Uterus (tissue), 4 donors: ENCODE measurements around the gene FKBP1C. TPM values are rescaled to one million over a fixed set of nuclear protein-coding genes. Genes with fewer than 3 reads are reported as not detected.
"Not testable (repeated sequence)": the region's sequence is repeated elsewhere in the genome, so short reads cannot be mapped to it uniquely, and the experiment has no call there.

Experiments used
- DNase-seq, 2 donors: peaks; one replicate each; pipeline ENCODE4 v3.0.0-alpha.2; 2019 to 2020
- H3K27ac ChIP-seq, 2 donors: fragments of 200-600 bp; sonication (generic); 1 replicate in 1 of 2; 2 replicates in 1 of 2; pipeline ENCODE4 v1.5.1; 2016 to 2018
- H3K27me3 ChIP-seq, 2 donors: fragments of 200-600 bp; sonication (generic); one replicate each; pipeline ENCODE4 v1.5.1; 2018 to 2019; ENCODE audit warnings: control low read depth in 1 of 2
- H3K36me3 ChIP-seq, 2 donors: fragments of 200-600 bp; sonication (generic); one replicate each; pipeline ENCODE4 v1.5.1; 2019; ENCODE audit warnings: control low read depth in 1 of 2
- H3K4me1 ChIP-seq, 2 donors: fragments of 200-600 bp; sonication (generic); one replicate each; pipeline ENCODE4 v1.5.1; 2018 to 2019; ENCODE audit warnings: control low read depth in 1 of 2
- H3K4me3 ChIP-seq, 2 donors: fragments of 200-600 bp; sonication (generic); 1 replicate in 1 of 2; 2 replicates in 1 of 2; pipeline ENCODE4 v1.5.1; 2018 to 2019; ENCODE audit warnings: mild to moderate bottlenecking in 1 of 2
- H3K9me3 ChIP-seq, 2 donors: fragments of 200-600 bp; sonication (generic); one replicate each; pipeline ENCODE4 v1.5.1; 2019; ENCODE audit warnings: control low read depth in 1 of 2
- POLR2A ChIP-seq, 2 donors: fragments of 450-650 bp; IDR thresholded peaks; one replicate each; pipeline ENCODE4 v1.6.1; 2016; ENCODE audit warnings: antibody characterized with exemption in 2 of 2, mild to moderate bottlenecking in 1 of 2, moderate library complexity in 1 of 2
- intact Hi-C: fragments of 100-400 bp; cut with DNase I; formaldehyde crosslinking; loops from one replicate; pipeline ENCODE4 v1.15.1; 2023; ENCODE audit warnings: low total_unique reads
- total RNA-seq, 4 donors: library from RNA; depleted of rRNA in 3 of 4; stranded (reverse); fragments of >200 nt in 3 of 4; gene quantifications; one replicate each; pipeline versions ENCODE4 v1.1.0 to v1.2.4, GENCODE V29; 2014 to 2023
- TF ChIP-seq, protein P1 (sequence below), 4 experiments: fragments of 200-600 bp in 2 of 4; fragments of 450-650 bp in 2 of 4; sonication (generic) in 2 of 4; IDR thresholded peaks; one replicate each; pipeline ENCODE4 v1.5.1; 2016 to 2019; ENCODE audit warnings: antibody characterized with exemption in 4 of 4, mild to moderate bottlenecking in 2 of 4, moderate library complexity in 1 of 4
- donor health status: DM: yes; HTN: yes; CAD: no.

Gene FKBP1C
- under 1 TPM in 1 of 4 donors, not detected in 3; 0.29 TPM for total RNA-seq

DNA sequence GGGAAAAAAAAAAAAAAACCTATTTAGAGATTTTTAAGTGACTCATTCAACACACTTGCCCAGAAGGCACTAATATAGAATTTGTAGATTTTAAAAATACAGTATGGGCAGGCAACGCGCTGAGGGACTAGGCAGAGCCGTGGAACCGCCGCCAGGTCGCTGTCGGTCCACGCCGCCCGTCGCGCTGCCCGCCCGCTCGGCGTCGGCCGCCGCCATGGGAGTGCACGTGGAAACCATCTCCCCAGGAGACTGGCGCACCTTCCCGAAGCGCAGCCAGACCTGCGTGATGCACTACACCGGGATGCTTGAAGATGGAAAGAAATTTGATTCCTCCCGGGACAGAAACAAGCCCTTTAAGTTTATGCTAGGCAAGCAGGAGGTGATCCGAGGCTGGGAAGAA, at the start of gene FKBP1C:
Gene FKBP1C, plus strand, starts transcription at position 127 of the 400 bp plus-strand sequence.
- DNase-seq, H3K4me3 ChIP-seq, H3K27ac ChIP-seq, H3K9me3 ChIP-seq, intact Hi-C loops, H3K27me3 ChIP-seq, H3K4me1 ChIP-seq, H3K36me3 ChIP-seq: not testable (repeated sequence)

DNA sequence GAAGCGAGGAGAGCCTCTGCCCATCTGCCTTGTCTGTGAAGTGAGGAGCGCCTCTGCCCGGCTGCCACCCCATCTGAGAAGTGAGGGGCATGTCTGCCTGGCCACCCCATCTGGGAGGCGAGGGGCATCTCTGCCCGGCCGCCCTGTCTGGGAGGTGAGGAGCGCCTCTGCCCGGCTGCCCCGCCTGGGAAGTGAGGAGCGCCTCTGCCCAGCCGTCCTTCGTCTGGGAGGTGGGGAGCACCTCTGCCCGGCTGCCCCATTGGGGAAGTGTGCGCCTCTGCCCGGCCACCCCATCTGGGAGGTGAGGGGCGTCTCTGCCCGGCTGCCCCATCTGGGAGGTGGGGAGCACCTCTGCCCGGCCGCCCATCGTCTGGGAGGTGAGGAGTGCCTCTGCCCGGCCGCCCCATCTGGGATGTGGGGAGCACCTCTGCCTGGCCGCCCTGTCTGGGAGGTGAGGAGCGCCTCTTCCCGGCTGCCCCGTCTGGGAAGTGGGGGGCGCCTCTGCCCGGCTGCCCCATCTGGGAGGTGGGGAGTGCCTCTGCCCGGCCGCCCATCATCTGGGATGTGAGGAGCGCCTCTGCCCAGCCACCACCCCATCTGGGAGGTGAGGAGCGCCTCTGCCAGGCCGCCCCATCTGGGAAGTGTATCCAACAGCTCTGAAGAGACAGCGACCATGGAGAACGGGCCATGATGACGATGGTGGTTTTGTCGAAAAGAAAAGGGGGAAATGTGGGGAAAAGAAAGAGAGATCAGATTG, 47.0 kb upstream of the FKBP1C start:
- H3K4me3 ChIP-seq, intact Hi-C loops, DNase-seq, H3K9me3 ChIP-seq, H3K27me3 ChIP-seq, H3K36me3 ChIP-seq, H3K4me1 ChIP-seq, H3K27ac ChIP-seq: not testable (repeated sequence)

DNA sequence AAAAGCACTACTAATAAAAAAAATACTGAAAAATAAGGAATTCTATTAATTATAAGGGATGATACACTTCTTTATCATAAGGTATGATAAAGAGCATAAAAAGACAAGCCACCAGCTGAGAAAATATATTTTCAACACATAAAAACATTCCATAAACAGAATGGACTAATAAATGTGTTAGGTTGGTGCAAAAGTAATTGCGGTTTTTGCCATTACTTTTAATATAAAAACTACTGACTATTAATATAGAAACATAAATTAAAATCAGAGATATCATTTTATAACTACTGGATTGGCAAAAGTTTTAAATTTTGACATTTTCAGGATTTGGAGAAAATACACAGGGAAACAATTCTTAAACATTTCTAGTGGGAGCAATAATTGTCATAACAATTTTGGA, 37.1 kb upstream of the FKBP1C start:
- H3K9me3 ChIP-seq: no peaks in the 10 kb centered on the region
- no peak for DNase-seq
- intact Hi-C loops: no loop called here
- H3K27ac ChIP-seq: no peak overlapping the region
- no peaks in the 10 kb centered on the region for H3K4me1 ChIP-seq
- H3K36me3 ChIP-seq: no peaks in the 10 kb centered on the region
- no peaks in the 10 kb centered on the region for H3K27me3 ChIP-seq
- TF ChIP-seq, protein P1, sequence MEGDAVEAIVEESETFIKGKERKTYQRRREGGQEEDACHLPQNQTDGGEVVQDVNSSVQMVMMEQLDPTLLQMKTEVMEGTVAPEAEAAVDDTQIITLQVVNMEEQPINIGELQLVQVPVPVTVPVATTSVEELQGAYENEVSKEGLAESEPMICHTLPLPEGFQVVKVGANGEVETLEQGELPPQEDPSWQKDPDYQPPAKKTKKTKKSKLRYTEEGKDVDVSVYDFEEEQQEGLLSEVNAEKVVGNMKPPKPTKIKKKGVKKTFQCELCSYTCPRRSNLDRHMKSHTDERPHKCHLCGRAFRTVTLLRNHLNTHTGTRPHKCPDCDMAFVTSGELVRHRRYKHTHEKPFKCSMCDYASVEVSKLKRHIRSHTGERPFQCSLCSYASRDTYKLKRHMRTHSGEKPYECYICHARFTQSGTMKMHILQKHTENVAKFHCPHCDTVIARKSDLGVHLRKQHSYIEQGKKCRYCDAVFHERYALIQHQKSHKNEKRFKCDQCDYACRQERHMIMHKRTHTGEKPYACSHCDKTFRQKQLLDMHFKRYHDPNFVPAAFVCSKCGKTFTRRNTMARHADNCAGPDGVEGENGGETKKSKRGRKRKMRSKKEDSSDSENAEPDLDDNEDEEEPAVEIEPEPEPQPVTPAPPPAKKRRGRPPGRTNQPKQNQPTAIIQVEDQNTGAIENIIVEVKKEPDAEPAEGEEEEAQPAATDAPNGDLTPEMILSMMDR (IDR thresholded peaks at IDR 0.05): no peak
- TF ChIP-seq POLR2A (IDR thresholded peaks at IDR 0.05): no peak
- no peak overlapping the region for H3K4me3 ChIP-seq

DNA sequence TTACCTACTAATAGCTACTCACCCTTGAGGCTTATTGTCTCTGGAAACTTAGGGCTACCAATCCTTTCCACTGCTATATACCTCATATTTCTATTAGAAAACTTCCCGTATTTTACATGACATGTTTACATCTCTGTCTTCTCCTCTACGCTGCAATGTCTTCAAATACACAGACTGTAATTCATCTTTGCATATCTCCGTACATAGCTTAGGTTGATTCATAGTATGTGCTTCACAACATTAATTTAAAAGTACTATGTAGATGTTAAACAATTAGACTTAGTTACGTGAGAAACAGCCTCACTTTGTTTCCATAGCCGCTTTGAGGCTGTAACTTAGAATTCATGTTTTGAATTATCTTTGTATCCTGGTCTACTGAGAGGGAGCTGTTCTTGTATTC, 35.1 kb upstream of the FKBP1C start:
- intact Hi-C loops: no loop called here
- no peak for DNase-seq
- Histone ChIP-seq H3K27me3 (no peaks in the 10 kb centered on the region), H3K4me3 (no peak overlapping the region), H3K9me3 (no peaks in the 10 kb centered on the region), H3K4me1 (no peaks in the 10 kb centered on the region), H3K36me3 (no peaks in the 10 kb centered on the region), H3K27ac (no peak overlapping the region)
- TF ChIP-seq, protein P1 (IDR thresholded peaks at IDR 0.05): no peak
- no peak for TF ChIP-seq POLR2A (IDR thresholded peaks at IDR 0.05)

DNA sequence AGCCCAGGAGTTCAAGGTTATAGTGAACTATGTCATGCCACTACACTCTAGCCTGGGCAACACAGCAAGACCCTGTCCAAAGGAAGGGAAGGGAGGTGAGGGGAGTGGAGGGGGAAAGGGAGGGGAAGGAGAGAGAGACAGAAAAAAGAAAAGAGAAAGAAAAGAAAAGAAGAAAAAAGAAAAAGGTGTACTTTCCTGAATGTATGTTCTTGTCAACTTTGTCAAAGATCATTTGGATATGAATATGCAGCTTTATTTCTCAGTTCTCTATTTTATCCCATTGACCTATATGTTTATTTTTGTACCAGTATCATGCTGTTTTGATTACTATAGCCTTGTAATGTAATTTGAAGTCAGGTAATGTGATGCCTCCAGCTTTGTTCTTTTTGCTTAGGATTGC, 30.9 kb upstream of the FKBP1C start:
- no peak for DNase-seq
- no peaks in the 10 kb centered on the region for H3K9me3 ChIP-seq
- no peaks in the 10 kb centered on the region for H3K27me3 ChIP-seq
- H3K4me1 ChIP-seq: no peaks in the 10 kb centered on the region
- H3K4me3 ChIP-seq: no peak overlapping the region
- H3K36me3 ChIP-seq: no peaks in the 10 kb centered on the region
- intact Hi-C loops: no loop called here
- H3K27ac ChIP-seq: no peak overlapping the region
- TF ChIP-seq, protein P1 (IDR thresholded peaks at IDR 0.05): no peak
- no peak for TF ChIP-seq POLR2A (IDR thresholded peaks at IDR 0.05)

DNA sequence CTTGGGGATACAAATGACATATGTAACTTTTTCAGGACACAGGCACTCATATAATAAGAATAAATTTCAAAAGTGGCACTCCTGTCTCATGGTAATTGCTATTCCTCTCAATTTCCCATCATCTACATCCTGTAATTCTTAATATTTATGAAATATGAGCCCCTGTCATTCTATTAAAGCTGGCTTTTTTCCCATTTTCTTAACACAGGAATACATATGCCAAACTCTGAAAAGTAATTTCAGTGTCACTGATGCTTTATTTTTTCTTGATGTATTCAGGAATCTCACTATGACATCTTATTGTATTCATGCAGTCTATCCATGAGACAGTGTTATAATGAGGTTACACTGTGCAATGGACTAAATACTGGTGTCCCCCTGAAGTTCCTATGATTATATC, 24.3 kb upstream of the FKBP1C start:
- H3K4me1 ChIP-seq: no peaks in the 10 kb centered on the region
- H3K27ac ChIP-seq: no peak overlapping the region
- H3K9me3 ChIP-seq: no peaks in the 10 kb centered on the region
- TF ChIP-seq, protein P1 (IDR thresholded peaks at IDR 0.05): no peak
- no peak for TF ChIP-seq POLR2A (IDR thresholded peaks at IDR 0.05)
- H3K27me3 ChIP-seq: no peaks in the 10 kb centered on the region
- no peak overlapping the region for H3K4me3 ChIP-seq
- DNase-seq: no peak
- no peaks in the 10 kb centered on the region for H3K36me3 ChIP-seq
- intact Hi-C loops: no loop called here
